Urinary bladder (tissue), 4 donors: ENCODE results near the gene GRIN1. TPM values are rescaled to one million over a fixed set of nuclear protein-coding genes. Genes with fewer than 3 reads are reported as not detected.

Experiments used
- DNase-seq: peaks from one replicate; pipeline ENCODE4 v3.0.0-alpha.2; 2015; ENCODE audit errors: extremely low spot score
- H3K27ac ChIP-seq: one replicate; pipeline ENCODE4 v1.5.1; 2013; ENCODE audit warnings: low read depth, mild to moderate bottlenecking, moderate library complexity
- H3K36me3 ChIP-seq: one replicate; pipeline ENCODE4 v1.6.1; 2013; ENCODE audit warnings: mild to moderate bottlenecking, moderate library complexity; ENCODE audit not compliant: insufficient read depth
- H3K4me1 ChIP-seq: one replicate; pipeline ENCODE4 v1.6.1; 2013; ENCODE audit warnings: mild to moderate bottlenecking, moderate library complexity; ENCODE audit not compliant: insufficient read depth
- H3K4me3 ChIP-seq: one replicate; pipeline ENCODE4 v1.5.1; 2013; ENCODE audit warnings: low read depth, low read length
- WGBS: extraction: QIAGEN DNeasy Blood & Tissue Kit; methylation state at CpG from one replicate; pipeline ENCODE4 v1.1.7; 2013; 5-methylcytosine and 5-hydroxymethylcytosine counted together
- polyA plus RNA-seq: library from polyadenylated mRNA; stranded (reverse); fragments of 200-250 nt; gene quantifications from one replicate; pipeline ENCODE4 v1.2.3, GENCODE V29; 2013
- small RNA-seq: library from RNA; depleted of rRNA; stranded (forward); fragments of <200 nt; gene quantifications from one replicate; pipeline ENCODE3, GENCODE V24; 2014
- total RNA-seq: library from RNA; depleted of rRNA; stranded (reverse); fragments of >200 nt; gene quantifications from one replicate; pipeline ENCODE4 v1.2.3, GENCODE V29; 2014
- donor health status: healthy with polysubstance abuse.
- donor health status: healthy.

GRIN1 gene
- total and polyA plus RNA-seq, 2 donors, result 0.18 to 0.26 TPM

- Histone ChIP-seq H3K27ac (no peak overlapping the region), H3K4me1 (no peaks in the 10 kb centered on the region), H3K36me3 (no peaks in the 10 kb centered on the region), H3K4me3 (no peak overlapping the region)
- WGBS, result 81% methylated on average over 21 of the region's 21 CpGs
- no peak for DNase-seq
These were observed 73.6 kb downstream of the GRIN1 start for GRCh38 chr9:137212520-137212919.

- 90% methylated on average over 49 of the region's 49 CpGs for WGBS
- H3K27ac ChIP-seq, result no peak overlapping the region
- H3K4me3 ChIP-seq, result no peak overlapping the region
- H3K4me1 ChIP-seq, result no peaks in the 10 kb centered on the region
- DNase-seq, result no peak
- H3K36me3 ChIP-seq, result no peaks in the 10 kb centered on the region
These were observed 74.5 kb downstream of the GRIN1 start for GRCh38 chr9:137213160-137214060.

- DNase-seq, result no peak
- Histone ChIP-seq H3K4me3 (no peak overlapping the region), H3K27ac (no peak overlapping the region), H3K4me1 (no peaks in the 10 kb centered on the region), H3K36me3 (no peaks in the 10 kb centered on the region)
- 93% methylated on average over 19 of the region's 19 CpGs for WGBS
These were observed 75.7 kb downstream of the GRIN1 start for GRCh38 chr9:137214620-137215019.

GRCh38 chr9:137215196-137215986, 76.4 kb downstream of the GRIN1 start:
- DNase-seq, result no peak
- Histone ChIP-seq H3K36me3 (no peaks in the 10 kb centered on the region), H3K27ac (no peak overlapping the region), H3K4me1 (no peaks in the 10 kb centered on the region), H3K4me3 (no peak overlapping the region)
- 91% methylated on average over 22 of the region's 22 CpGs for WGBS

GRCh38 chr9:137216188-137216965, 77.4 kb downstream of the GRIN1 start:
- Histone ChIP-seq H3K4me3 (no peak overlapping the region), H3K27ac (no peak overlapping the region), H3K36me3 (no peaks in the 10 kb centered on the region), H3K4me1 (no peaks in the 10 kb centered on the region)
- no peak for DNase-seq
- WGBS, result 93% methylated on average over 30 of the region's 30 CpGs

GRCh38 chr9:137217276-137218211, 78.6 kb downstream of the GRIN1 start:
- 61% methylated on average over 36 of the region's 36 CpGs for WGBS
- peak overlapping the region; percentile 64 for H3K27ac ChIP-seq

GRCh38 chr9:137218212-137218753, 79.3 kb downstream of the GRIN1 start:
- Histone ChIP-seq H3K4me1 (no peaks in the 10 kb centered on the region), H3K4me3 (no peak overlapping the region), H3K27ac (no peak overlapping the region), H3K36me3 (no peaks in the 10 kb centered on the region)
- 89% methylated on average over 30 of the region's 30 CpGs for WGBS
- no peak for DNase-seq

More at GRCh38 chr9:137217276-137218211, 78.6 kb downstream of the GRIN1 start:
- no peak overlapping the region for H3K4me3 ChIP-seq
- DNase-seq, result no peak
- H3K4me1 ChIP-seq, result no peaks in the 10 kb centered on the region
- H3K36me3 ChIP-seq, result no peaks in the 10 kb centered on the region

Small RNA genes lying within 50 kb of the gene (small RNA-seq; reads per million reads assigned to genes)
- gene MIR3621, result not detected
- not detected for gene RF00153

Other genes with a start within 250 kb of the GRIN1 start
Only the 30 nearest of the 31 such genes appear.
- gene C8G, start 193.9 kb upstream of the GRIN1 start, total RNA-seq, result 1.0 TPM
- 1.2 TPM for gene C8G, start 193.9 kb upstream of the GRIN1 start, polyA plus RNA-seq
- gene LCN12, start 186.9 kb upstream of the GRIN1 start, total RNA-seq, result not detected
- gene LCN12, start 186.9 kb upstream of the GRIN1 start, polyA plus RNA-seq, result 0.41 TPM
- gene PTGDS, start 161.7 kb upstream of the GRIN1 start, total RNA-seq, result 3.3 TPM
- 71.8 TPM for gene PTGDS, start 161.7 kb upstream of the GRIN1 start, polyA plus RNA-seq
- gene LCNL1, start 156.2 kb upstream of the GRIN1 start, total RNA-seq, result 0.11 TPM
- gene LCNL1, start 156.2 kb upstream of the GRIN1 start, polyA plus RNA-seq, result 0.30 TPM
- 9.3 TPM for gene PAXX, start 146.7 kb upstream of the GRIN1 start, total RNA-seq
- gene PAXX, start 146.7 kb upstream of the GRIN1 start, polyA plus RNA-seq, result 55.4 TPM
- 3.6 TPM for gene CLIC3, start 142.6 kb upstream of the GRIN1 start, total RNA-seq
- 11.0 TPM for gene CLIC3, start 142.6 kb upstream of the GRIN1 start, polyA plus RNA-seq
- gene ABCA2, start 110.9 kb upstream of the GRIN1 start, total RNA-seq, result 11.1 TPM
- gene ABCA2, start 110.9 kb upstream of the GRIN1 start, polyA plus RNA-seq, result 30.8 TPM
- gene FUT7, start 107.1 kb upstream of the GRIN1 start, total RNA-seq, result not detected
- gene FUT7, start 107.1 kb upstream of the GRIN1 start, polyA plus RNA-seq, result 0.18 TPM
- gene NPDC1, start 93.0 kb upstream of the GRIN1 start, total RNA-seq, result 17.9 TPM
- gene NPDC1, start 93.0 kb upstream of the GRIN1 start, polyA plus RNA-seq, result 120 TPM
- gene ENTPD2, start 85.1 kb upstream of the GRIN1 start, total RNA-seq, result 6.4 TPM
- gene ENTPD2, start 85.1 kb upstream of the GRIN1 start, polyA plus RNA-seq, result 2.8 TPM
- 3.2 TPM for gene SAPCD2, start 68.6 kb upstream of the GRIN1 start, total RNA-seq
- 0.63 TPM for gene SAPCD2, start 68.6 kb upstream of the GRIN1 start, polyA plus RNA-seq
- 4.0 TPM for gene UAP1L1, start 61.6 kb upstream of the GRIN1 start, total RNA-seq
- gene UAP1L1, start 61.6 kb upstream of the GRIN1 start, polyA plus RNA-seq, result 11.5 TPM
- 29.1 TPM for gene MAN1B1, start 52.2 kb upstream of the GRIN1 start, total RNA-seq
- 38.5 TPM for gene MAN1B1, start 52.2 kb upstream of the GRIN1 start, polyA plus RNA-seq
- 18.5 TPM for gene DPP7, start 24.4 kb upstream of the GRIN1 start, total RNA-seq
- 162 TPM for gene DPP7, start 24.4 kb upstream of the GRIN1 start, polyA plus RNA-seq
- gene LRRC26, start 30.9 kb downstream of the GRIN1 start, total RNA-seq, result not detected
- not detected for gene LRRC26, start 30.9 kb downstream of the GRIN1 start, polyA plus RNA-seq
- gene TMEM210, start 32.9 kb downstream of the GRIN1 start, total RNA-seq, result not detected
- not detected for gene TMEM210, start 32.9 kb downstream of the GRIN1 start, polyA plus RNA-seq
- 18.6 TPM for gene ANAPC2, start 49.4 kb downstream of the GRIN1 start, total RNA-seq
- 40.3 TPM for gene ANAPC2, start 49.4 kb downstream of the GRIN1 start, polyA plus RNA-seq
- gene SSNA1, start 49.5 kb downstream of the GRIN1 start, total RNA-seq, result 21.4 TPM
- gene SSNA1, start 49.5 kb downstream of the GRIN1 start, polyA plus RNA-seq, result 94.1 TPM
- 3.0 TPM for gene TPRN, start 61.6 kb downstream of the GRIN1 start, total RNA-seq
- 9.3 TPM for gene TPRN, start 61.6 kb downstream of the GRIN1 start, polyA plus RNA-seq
- gene TMEM203, start 66.5 kb downstream of the GRIN1 start, total RNA-seq, result 24.2 TPM
- 41.2 TPM for gene TMEM203, start 66.5 kb downstream of the GRIN1 start, polyA plus RNA-seq
- gene NDOR1, start 66.5 kb downstream of the GRIN1 start, total RNA-seq, result 3.2 TPM
- 10.4 TPM for gene NDOR1, start 66.5 kb downstream of the GRIN1 start, polyA plus RNA-seq
- not detected for gene RNF208, start 83.1 kb downstream of the GRIN1 start, total RNA-seq
- 8.1 TPM for gene RNF208, start 83.1 kb downstream of the GRIN1 start, polyA plus RNA-seq
- gene CYSRT1, start 86.0 kb downstream of the GRIN1 start, total RNA-seq, result 0.42 TPM
- gene CYSRT1, start 86.0 kb downstream of the GRIN1 start, polyA plus RNA-seq, result 0.71 TPM
- not detected for gene RNF224, start 88.3 kb downstream of the GRIN1 start, total RNA-seq
- gene RNF224, start 88.3 kb downstream of the GRIN1 start, polyA plus RNA-seq, result 0.09 TPM
- gene SLC34A3, start 91.7 kb downstream of the GRIN1 start, total RNA-seq, result not detected
- 0.05 TPM for gene SLC34A3, start 91.7 kb downstream of the GRIN1 start, polyA plus RNA-seq
- gene TUBB4B, start 102.1 kb downstream of the GRIN1 start, total RNA-seq, result 57.9 TPM
- gene TUBB4B, start 102.1 kb downstream of the GRIN1 start, polyA plus RNA-seq, result 239 TPM
- gene STPG3, start 112.1 kb downstream of the GRIN1 start, total RNA-seq, result not detected
- gene STPG3, start 112.1 kb downstream of the GRIN1 start, polyA plus RNA-seq, result not detected
- 28.9 TPM for gene NELFB, start 116.2 kb downstream of the GRIN1 start, total RNA-seq
- 64.2 TPM for gene NELFB, start 116.2 kb downstream of the GRIN1 start, polyA plus RNA-seq
- gene TOR4A, start 138.6 kb downstream of the GRIN1 start, total RNA-seq, result 2.0 TPM
- 8.1 TPM for gene TOR4A, start 138.6 kb downstream of the GRIN1 start, polyA plus RNA-seq
- 6.3 TPM for gene NRARP, start 163.1 kb downstream of the GRIN1 start, total RNA-seq
- gene NRARP, start 163.1 kb downstream of the GRIN1 start, polyA plus RNA-seq, result 6.5 TPM